NK-92 (cell line): Measurements from ENCODE around the gene TRPV2.

Source experiments
- DNase-seq: peaks from one replicate; lab custom pipeline; 2025; ENCODE audit not compliant: unreplicated experiment; lab: John Stamatoyannopoulos, UW

Gene TRPV2

DNA sequence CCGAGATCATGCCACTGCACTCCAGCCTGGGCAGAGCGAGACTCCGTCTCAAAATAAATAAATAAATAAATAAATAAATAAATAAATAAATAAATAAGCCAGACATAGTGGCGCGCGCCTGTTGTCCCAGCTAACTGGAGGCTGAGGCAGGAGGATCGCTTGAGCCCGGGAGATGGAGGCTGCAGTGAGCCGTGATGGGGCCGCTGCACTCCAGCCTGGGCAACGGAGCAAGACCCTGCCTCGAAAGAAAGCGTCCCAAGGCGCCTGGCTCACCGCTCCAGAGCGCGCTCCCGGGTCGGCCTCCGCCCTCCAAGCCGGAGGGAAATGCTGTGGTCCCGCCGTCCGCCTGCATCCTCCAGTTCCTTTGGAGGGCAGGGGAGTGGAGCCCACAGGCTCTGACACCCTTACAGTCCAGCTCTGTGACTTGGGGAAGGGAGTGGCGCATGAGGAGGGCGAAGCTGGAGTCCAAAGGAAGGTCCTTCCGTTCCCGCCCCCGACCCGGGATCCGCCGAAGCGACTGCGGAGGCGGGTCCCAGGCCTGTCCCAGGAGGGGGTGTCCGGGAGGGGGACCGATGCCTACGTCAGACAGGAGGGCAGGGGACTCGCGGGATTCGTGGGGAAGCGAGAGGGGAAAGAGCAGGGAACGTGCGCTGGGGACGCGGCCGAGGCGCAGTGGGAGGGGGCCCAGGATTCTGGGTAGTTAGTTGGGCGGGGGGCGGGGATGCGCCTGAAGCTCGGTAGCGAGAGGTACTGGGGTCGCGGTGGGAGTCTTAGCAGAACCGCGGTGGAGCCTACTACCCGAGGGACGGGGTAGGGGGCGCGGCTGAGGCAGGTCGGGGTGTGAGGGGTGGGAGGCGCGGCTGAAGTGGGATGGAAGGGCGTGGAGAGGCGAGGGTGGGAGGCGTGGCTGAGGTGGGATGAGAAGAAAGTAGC, 8.4 kb upstream of the TRPV2 start:
- no peak for DNase-seq

DNA sequence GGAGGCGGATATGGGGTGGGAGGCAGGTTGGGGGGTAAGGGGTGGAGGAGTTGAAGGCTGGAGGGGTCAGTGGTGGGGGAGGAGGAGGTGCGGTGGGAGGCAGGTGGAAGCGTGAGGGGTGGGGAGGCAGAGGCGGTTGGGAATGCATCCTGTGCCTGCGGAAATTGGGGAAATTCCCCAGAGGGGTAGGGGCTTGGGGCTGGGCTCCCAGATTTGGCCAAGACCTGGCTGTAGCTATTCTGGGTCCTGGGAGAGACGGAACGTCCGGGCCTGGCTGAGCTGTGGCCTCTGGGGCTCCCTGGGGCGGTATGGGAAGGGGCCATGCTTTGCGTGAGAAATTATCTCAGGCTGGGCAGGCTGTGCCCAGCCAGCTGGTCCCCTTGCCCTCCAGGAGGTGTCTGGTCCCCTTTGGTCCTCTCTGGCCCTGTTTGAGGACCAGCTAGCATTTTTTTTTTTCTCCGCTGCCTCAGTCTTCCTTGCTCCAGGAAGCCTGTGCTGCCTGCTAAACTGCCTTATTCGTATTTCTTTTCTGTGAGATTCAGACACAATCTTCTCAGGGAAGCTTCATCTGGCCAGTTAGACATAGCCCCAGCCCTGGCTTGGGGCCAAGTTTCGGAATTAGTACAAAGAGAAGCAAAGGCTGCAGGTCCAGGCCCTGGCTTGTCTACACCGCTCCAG, 7.3 kb upstream of the TRPV2 start:
- no peak for DNase-seq

DNA sequence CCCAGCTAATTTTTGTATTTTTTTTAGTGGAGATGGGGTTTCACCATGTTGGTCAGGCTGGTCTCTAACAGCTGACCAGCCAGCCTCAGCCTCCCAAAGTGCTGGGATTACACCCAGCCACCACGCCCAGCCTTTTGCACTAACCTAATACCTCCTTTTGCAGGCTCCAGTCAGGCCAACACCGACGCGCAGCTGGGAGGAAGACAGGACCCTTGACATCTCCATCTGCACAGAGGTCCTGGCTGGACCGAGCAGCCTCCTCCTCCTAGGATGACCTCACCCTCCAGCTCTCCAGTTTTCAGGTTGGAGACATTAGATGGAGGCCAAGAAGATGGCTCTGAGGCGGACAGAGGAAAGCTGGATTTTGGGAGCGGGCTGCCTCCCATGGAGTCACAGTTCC, 2.0 kb downstream of the TRPV2 start:
- DNase-seq = no peak

DNA sequence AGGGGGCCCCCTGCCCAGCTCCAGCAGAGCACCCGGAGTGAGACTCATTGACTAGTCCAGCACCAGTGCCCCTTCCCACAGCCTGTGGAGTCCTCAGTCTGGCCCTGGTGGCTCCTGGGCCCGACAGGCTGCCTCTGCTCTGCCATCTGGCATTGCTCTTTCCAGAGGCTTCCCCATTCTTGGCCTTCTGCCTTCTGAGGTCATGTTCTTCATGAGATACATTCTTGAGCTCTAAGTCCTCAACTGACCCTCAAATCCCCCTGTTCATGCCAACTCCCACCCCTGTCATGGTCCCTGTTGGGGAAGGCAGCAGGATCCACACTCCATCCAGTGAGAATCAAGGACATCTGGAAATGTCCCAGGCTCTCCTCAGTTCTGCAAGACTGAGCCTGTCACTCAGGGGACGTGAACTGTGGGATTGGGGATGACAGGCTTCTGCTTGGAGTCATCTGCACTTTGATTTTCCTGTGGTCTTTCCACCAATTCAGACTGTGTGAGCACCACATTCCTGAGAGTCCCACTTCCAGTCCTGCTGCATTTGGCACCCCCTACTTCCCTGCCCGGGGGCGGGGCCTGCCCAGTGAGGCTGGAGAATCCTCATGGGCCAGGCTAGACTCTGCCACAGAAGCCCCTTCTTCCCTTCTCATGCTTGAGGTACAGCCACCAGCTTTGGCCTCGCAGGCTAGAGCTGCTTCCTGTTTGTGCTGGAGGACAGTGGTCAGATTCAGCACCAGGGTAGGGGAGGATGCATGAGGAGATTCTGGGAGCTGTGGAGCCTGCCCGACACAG, 2.7 kb downstream of the TRPV2 start:
- DNase-seq = no peak

DNA sequence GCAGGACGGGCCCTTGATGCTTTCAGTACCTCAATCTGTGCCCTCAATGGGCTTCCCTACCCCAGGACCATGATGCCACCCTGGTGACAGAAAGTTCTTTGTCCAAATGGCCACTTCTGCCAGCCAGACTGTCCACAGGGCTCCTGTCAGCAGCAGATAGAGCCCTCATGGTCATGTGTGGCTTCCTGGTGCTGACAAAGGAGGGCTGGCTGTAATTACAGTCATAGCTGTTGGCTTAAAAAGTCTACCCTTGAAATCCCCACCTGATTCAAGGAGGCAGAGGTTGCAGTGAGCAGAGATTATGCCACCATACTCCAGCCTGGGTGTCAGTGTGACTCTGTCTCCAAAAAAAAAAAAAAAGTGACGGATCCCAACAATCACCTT, 3.3 kb downstream of the TRPV2 start:
- no peak for DNase-seq

- DNase-seq = no peak
Measured at GRCh38 chr17:16419074-16419928, 3.9 kb downstream of the TRPV2 start.

- DNase-seq = no peak
Measured at GRCh38 chr17:16419929-16420271, 4.5 kb downstream of the TRPV2 start.

GRCh38 chr17:16422416-16422815, 7.0 kb downstream of the TRPV2 start:
- no peak for DNase-seq

GRCh38 chr17:16423226-16423872, 8.0 kb downstream of the TRPV2 start:
- no peak for DNase-seq

- no peak for DNase-seq
Measured at GRCh38 chr17:16425202-16425601, 9.8 kb downstream of the TRPV2 start.

DNA sequence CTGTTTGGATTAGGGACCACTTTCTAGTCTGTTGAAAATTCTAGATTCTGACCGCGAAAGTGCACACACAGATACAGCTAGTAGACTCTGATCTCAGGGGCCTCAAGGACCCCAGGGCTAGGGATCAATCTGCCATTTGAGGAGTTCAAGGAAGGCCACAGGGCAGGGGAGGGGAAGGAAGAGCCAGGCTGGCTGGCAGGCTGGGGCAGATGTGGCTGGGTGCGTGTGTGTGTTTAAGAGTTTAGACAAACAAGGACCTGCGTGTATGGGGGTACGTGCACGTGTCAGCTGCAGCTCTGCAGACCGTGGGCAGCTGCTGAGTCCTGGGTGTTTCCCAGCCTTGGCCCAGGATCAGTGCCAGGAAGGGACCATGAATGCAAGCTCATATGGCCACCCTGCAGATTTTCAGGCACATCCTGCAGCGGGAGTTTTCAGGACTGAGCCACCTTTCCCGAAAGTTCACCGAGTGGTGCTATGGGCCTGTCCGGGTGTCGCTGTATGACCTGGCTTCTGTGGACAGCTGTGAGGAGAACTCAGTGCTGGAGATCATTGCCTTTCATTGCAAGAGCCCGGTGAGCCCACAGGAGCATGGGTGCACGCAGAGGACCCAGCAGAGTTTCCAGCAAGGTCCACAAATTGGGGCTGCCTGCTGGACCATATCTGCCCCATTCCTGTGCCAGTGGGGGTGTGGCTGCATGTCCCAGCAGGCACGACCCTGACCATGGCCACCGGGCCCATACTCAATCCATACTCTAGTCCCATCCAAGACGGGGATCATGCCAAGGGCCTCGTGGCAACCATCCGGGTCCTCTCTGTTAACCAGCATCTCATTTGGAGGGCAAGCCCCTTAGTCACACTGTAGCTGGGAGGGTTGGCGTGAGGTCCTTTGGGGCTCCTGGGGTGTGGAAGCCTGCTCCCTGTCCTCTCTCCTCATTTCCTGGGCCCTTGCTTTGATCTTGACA, 10.6 kb downstream of the TRPV2 start:
- no peak for DNase-seq

- DNase-seq = no peak
Measured at GRCh38 chr17:16427020-16427419, 11.6 kb downstream of the TRPV2 start.

- no peak for DNase-seq
Measured at GRCh38 chr17:16428098-16428882, 12.9 kb downstream of the TRPV2 start.

DNA sequence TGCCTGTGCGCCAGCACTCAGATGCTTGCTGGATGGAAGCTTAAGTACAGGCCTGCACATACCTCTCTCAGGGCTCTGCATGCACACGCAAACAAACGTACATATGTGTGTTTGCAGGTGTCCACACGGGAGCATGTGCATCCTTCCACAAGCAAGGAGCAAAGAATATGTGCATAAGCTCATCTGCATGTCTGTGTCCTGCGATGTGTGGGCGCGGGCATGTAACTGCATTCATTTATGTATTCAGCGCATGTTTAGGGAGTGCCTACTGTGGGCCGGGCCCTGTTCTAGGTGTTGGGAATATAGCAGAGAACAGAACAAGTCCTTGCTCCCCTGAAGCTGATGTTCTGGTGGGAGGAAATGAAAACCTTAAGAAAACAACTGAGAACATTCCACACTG, 13.7 kb downstream of the TRPV2 start:
- no peak for DNase-seq

GRCh38 chr17:16430650-16431049, 15.3 kb downstream of the TRPV2 start:
- DNase-seq = no peak

DNA sequence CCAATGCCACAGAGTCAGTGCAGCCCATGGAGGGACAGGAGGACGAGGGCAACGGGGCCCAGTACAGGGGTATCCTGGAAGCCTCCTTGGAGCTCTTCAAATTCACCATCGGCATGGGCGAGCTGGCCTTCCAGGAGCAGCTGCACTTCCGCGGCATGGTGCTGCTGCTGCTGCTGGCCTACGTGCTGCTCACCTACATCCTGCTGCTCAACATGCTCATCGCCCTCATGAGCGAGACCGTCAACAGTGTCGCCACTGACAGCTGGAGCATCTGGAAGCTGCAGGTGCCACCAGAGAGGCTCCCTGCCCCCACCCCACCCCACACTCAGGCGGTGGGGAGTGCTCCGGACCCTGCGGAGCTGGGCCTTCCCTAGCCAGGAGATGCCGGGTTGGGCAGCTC, 16.6 kb downstream of the TRPV2 start:
- no peak for DNase-seq

DNA sequence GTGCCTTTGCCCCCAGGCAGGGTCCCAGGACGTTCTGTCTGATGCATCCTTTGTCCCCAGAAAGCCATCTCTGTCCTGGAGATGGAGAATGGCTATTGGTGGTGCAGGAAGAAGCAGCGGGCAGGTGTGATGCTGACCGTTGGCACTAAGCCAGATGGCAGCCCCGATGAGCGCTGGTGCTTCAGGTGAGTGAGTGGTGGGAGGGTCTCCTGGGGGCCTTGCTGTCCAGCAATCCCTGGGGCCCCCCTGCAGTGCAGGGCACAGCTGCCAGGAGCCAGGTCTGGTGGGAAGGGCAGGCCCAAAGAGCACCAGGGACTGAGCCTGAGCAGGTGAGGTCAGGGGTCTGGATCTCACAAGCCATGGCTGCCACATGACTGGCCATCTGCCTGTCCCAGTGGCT, 18.1 kb downstream of the TRPV2 start:
- DNase-seq = no peak

DNA sequence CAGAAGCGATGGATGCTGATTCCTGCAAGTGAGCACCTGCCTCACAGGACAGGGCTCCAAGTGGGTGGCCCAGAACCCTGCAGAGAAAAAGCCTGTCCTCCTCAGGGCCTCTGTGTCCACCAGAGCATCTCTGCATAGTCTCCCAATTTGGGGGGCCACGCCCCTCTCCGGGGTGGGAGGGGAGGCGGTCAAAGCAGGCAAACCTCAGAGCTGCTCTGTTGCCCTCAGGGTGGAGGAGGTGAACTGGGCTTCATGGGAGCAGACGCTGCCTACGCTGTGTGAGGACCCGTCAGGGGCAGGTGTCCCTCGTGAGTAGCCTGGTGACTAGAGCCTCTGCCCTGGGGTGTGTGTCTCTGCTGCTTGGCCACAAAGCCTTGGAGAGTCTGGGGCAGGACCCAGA, 19.3 kb downstream of the TRPV2 start:
- DNase-seq = no peak
